Gastroesophageal sphincter (tissue), 3 donors: ENCODE data around the gene COX7B2.

Source experiments
- CTCF ChIP-seq, 4 experiments: fragments of 200-600 bp in 2 of 4; fragments of 450-650 bp in 2 of 4; sonication (generic) in 1 of 4; IDR thresholded peaks; one replicate each; pipeline ENCODE4 v1.5.1; 2017 to 2019; ENCODE audit warnings: antibody characterized with exemption in 4 of 4, mild to moderate bottlenecking in 2 of 4, moderate library complexity in 2 of 4
- EP300 ChIP-seq: sonication (generic); formaldehyde crosslinking; IDR thresholded peaks from one replicate; pipeline ENCODE4 v1.6.1; 2017; ENCODE audit warnings: antibody characterized with exemption, mild to moderate bottlenecking
- POLR2A ChIP-seq, 2 donors: fragments of 450-650 bp; IDR thresholded peaks; one replicate each; pipeline ENCODE4 v1.6.1; 2017; ENCODE audit warnings: antibody characterized with exemption in 2 of 2, mild to moderate bottlenecking in 2 of 2, moderate library complexity in 1 of 2

DNA sequence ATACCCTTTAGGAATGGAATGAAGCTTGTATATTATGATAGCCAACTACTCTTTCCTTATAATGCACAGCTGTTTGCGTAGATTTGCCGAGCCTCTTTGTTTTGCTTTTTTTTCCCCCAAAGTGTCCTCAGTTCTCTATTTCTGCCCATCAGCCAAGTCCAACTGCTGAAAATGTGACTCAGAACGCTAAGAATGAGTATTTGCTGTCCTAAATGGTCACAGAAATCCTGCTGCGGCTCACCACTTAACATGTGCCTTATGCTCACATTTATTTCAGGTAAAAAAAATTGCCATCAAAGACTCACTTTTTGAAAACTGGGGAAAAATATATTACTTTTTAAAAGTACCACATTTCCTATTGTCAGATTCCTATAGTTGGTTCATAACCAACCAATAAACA is 47.4 kb upstream of the COX7B2 start:
- no peak for TF ChIP-seq CTCF (IDR thresholded peaks at IDR 0.05)
- no peak for TF ChIP-seq POLR2A (IDR thresholded peaks at IDR 0.05)
- TF ChIP-seq EP300, result no peak
